ENCODE measurements around the gene PTGES. TPM values are rescaled to one million over a fixed set of nuclear protein-coding genes. Genes with fewer than 3 reads are reported as not detected.

The PTGES gene
- total RNA-seq, 2 experiments from 2014 or later: 0.25 to 0.38 TPM

GRCh38 chr9:129697656-129698253 is 55.1 kb downstream of the PTGES start:
- intact Hi-C loops (cut with DNase I, micrococcal nuclease): no loop called here
- Histone ChIP-seq H3K27ac (ENCODE audit: low read depth in 1 of 2, low read length in 2 of 2) (no peak overlapping the region), H3K9me3 (ENCODE audit: control insufficient read depth in 1 of 2, insufficient read depth in 1 of 2, low read length in 2 of 2) (no peaks in the 10 kb centered on the region), H3K4me1 (ENCODE audit: insufficient read depth, low read length) (peaks cover 3% of the 10 kb centered on the region), H3K4me3 (ENCODE audit: low read length) (peak overlapping the region; percentile 10), H3K36me3 (ENCODE audit: insufficient read depth, low read length) (no peaks in the 10 kb centered on the region), H3K27me3 (ENCODE audit: control insufficient read depth in 1 of 2, insufficient read depth in 2 of 2, low read length in 2 of 2) (peaks cover 23 to 44% of the 10 kb centered on the region in 2 experiments)
- Mint-ChIP-seq H3K4me1 (ENCODE audit: low read depth) (no peaks in the 10 kb centered on the region), H3K27ac (no peak overlapping the region), H3K27me3 (peaks cover 67% of the 10 kb centered on the region), H3K4me3 (no peak overlapping the region), H3K36me3 (ENCODE audit: low read depth) (no peaks in the 10 kb centered on the region), H3K9me3 (no peaks in the 10 kb centered on the region)
- POLR2A ChIA-PET: no interaction called here
- CTCF ChIA-PET: no interaction called here
- TF ChIP-seq CTCF (IDR thresholded peaks at IDR 0.05): no peak
- no peak for ATAC-seq (ENCODE audit: poor library complexity)
- peak in 3 of 14 experiments; percentile 1 to 48 (median 38) for DNase-seq

GRCh38 chr9:129696944-129697655 is 55.7 kb downstream of the PTGES start:
- Mint-ChIP-seq H3K36me3 (ENCODE audit: low read depth) (no peaks in the 10 kb centered on the region), H3K27ac (no peak overlapping the region)
- CTCF ChIA-PET: no interaction called here

GRCh38 chr9:129695870-129696269 is 57.0 kb downstream of the PTGES start:
- H3K4me1 ChIP-seq (ENCODE audit: insufficient read depth, low read length): peaks cover 3% of the 10 kb centered on the region
- ChIA-PET CTCF (no interaction called here), POLR2A (no interaction called here)
- H3K4me3 ChIP-seq (ENCODE audit: low read length): no peak overlapping the region
- no peak for ATAC-seq (ENCODE audit: poor library complexity)
- Mint-ChIP-seq H3K4me3 (no peak overlapping the region), H3K36me3 (ENCODE audit: low read depth) (no peaks in the 10 kb centered on the region), H3K4me1 (ENCODE audit: low read depth) (no peaks in the 10 kb centered on the region), H3K27ac (no peak overlapping the region), H3K9me3 (no peaks in the 10 kb centered on the region), H3K27me3 (peaks cover 55% of the 10 kb centered on the region)
- TF ChIP-seq CTCF (IDR thresholded peaks at IDR 0.05): no peak
- intact Hi-C loops (cut with DNase I, micrococcal nuclease): no loop called here
- H3K9me3 ChIP-seq (ENCODE audit: control insufficient read depth in 1 of 2, insufficient read depth in 1 of 2, low read length in 2 of 2): no peaks in the 10 kb centered on the region
- H3K27ac ChIP-seq (ENCODE audit: low read depth in 1 of 2, low read length in 2 of 2): no peak overlapping the region
- DNase-seq: no peak
- peaks cover 23 to 44% of the 10 kb centered on the region in 2 experiments for H3K27me3 ChIP-seq (ENCODE audit: control insufficient read depth in 1 of 2, insufficient read depth in 2 of 2, low read length in 2 of 2)
- no peaks in the 10 kb centered on the region for H3K36me3 ChIP-seq (ENCODE audit: insufficient read depth, low read length)

More at GRCh38 chr9:129696944-129697655, 55.7 kb downstream of the PTGES start:
- POLR2A ChIA-PET: no interaction called here
- intact Hi-C loops (cut with DNase I, micrococcal nuclease): no loop called here
- Histone ChIP-seq H3K4me3 (ENCODE audit: low read length) (no peak overlapping the region), H3K27me3 (ENCODE audit: control insufficient read depth in 1 of 2, insufficient read depth in 2 of 2, low read length in 2 of 2) (peaks cover 23 to 44% of the 10 kb centered on the region in 2 experiments), H3K4me1 (ENCODE audit: insufficient read depth, low read length) (peaks cover 3% of the 10 kb centered on the region), H3K9me3 (ENCODE audit: control insufficient read depth in 1 of 2, insufficient read depth in 1 of 2, low read length in 2 of 2) (no peaks in the 10 kb centered on the region), H3K36me3 (ENCODE audit: insufficient read depth, low read length) (no peaks in the 10 kb centered on the region), H3K27ac (ENCODE audit: low read depth in 1 of 2, low read length in 2 of 2) (no peak overlapping the region)
- ATAC-seq (ENCODE audit: poor library complexity) (no peak), DNase-seq (no peak)
- H3K9me3 Mint-ChIP-seq: no peaks in the 10 kb centered on the region
- peaks cover 62% of the 10 kb centered on the region for H3K27me3 Mint-ChIP-seq
- no peak overlapping the region for H3K4me3 Mint-ChIP-seq
- H3K4me1 Mint-ChIP-seq (ENCODE audit: low read depth): no peaks in the 10 kb centered on the region
- no peak for TF ChIP-seq CTCF (IDR thresholded peaks at IDR 0.05)

Data from CD4-positive, alpha-beta T cell (primary cell).